Dedifferentiated amniotic fluid mesenchymal stem cell (primary cell): Measurements from ENCODE around the gene RANBP3L.
"Not testable (repeated sequence)": the region's sequence is repeated elsewhere in the genome, so short reads cannot be mapped to it uniquely, and the experiment has no call there.

Experiments
- DNase-seq: peaks from one replicate; pipeline ENCODE4 v3.0.0-alpha.2; 2016; ENCODE audit errors: extremely low spot score

Gene RANBP3L, protein sequence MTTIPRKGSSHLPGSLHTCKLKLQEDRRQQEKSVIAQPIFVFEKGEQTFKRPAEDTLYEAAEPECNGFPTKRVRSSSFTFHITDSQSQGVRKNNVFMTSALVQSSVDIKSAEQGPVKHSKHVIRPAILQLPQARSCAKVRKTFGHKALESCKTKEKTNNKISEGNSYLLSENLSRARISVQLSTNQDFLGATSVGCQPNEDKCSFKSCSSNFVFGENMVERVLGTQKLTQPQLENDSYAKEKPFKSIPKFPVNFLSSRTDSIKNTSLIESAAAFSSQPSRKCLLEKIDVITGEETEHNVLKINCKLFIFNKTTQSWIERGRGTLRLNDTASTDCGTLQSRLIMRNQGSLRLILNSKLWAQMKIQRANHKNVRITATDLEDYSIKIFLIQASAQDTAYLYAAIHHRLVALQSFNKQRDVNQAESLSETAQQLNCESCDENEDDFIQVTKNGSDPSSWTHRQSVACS

GRCh38 chr5:36301858-36302603 lies at the start of gene RANBP3L:
Gene RANBP3L, minus strand, starts transcription at chr5:36301902. Its CDS starts 486 bp downstream, at chr5:36301416.
- DNase-seq = peak; percentile 22

- DNase-seq = no peak
Observed at GRCh38 chr5:36346896-36347690, 45.4 kb upstream of the RANBP3L start.

DNA sequence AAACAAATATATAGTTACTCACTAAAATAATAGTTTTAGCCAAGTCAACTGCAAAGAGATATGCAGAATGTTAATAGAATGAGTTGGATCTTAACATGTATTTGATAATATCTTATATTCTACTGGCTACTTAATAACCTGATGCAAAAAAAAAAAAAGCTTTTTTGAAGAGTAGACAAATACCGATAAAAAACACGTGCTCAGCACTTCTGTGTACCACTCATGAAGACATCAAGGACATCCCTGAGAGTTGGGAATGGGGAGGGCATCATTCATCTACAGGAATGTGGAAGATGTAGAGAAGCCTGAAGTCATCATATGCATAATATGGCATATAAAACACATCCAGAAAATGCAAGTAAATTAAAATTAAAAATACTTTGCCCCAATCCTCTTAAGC lies 43.2 kb upstream of the RANBP3L start:
- DNase-seq = no peak

- DNase-seq = not testable (repeated sequence)
Observed at GRCh38 chr5:36341720-36342119, 40.0 kb upstream of the RANBP3L start.

GRCh38 chr5:36337597-36337996 lies 35.9 kb upstream of the RANBP3L start:
- no peak for DNase-seq

DNA sequence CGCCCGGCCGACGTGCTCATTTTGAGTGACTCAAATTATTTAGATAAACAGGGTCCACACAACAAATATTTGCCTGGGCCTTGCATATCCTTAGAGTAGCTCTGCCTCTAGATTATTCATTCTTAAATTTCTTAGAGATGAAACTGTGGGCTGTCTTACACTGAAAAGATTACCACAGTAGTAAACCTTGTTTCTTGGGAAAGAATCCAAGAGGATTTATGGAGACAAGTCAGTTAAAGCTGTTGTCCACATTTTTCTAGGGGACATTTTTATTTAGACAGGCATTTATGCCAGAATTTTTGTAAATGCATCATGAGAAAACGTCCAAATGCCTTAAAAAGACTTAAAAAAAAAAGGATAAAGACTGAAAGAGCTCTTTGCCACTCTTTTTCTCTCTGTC lies 32.6 kb upstream of the RANBP3L start:
- DNase-seq = no peak

- not testable (repeated sequence) for DNase-seq
Observed at GRCh38 chr5:36332720-36333119, 31.0 kb upstream of the RANBP3L start.

GRCh38 chr5:36325196-36325595 lies 23.5 kb upstream of the RANBP3L start:
- DNase-seq = no peak

GRCh38 chr5:36323926-36324781 lies 22.5 kb upstream of the RANBP3L start:
- no peak for DNase-seq

- no peak for DNase-seq
Observed at GRCh38 chr5:36312953-36313672, 11.4 kb upstream of the RANBP3L start.

DNA sequence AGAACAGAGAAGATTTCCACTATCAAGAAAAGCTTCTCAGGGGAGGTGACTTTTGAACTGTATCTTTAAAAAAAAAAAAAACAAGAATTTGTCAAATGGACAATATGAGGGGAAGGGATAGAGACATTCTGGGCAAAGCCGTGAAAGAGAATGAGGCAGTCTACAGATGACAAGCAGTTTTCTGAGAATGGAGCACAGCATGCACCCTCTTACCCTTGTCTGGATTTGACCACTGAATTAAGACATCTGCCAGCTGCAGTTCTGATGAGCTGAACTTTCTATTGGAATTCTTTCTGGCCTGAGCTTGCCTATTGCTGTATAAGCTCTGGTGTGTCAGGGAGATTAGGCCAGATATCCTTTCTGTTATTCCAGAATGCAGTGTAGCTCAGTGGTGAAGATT lies 10.3 kb upstream of the RANBP3L start:
- DNase-seq = no peak

DNA sequence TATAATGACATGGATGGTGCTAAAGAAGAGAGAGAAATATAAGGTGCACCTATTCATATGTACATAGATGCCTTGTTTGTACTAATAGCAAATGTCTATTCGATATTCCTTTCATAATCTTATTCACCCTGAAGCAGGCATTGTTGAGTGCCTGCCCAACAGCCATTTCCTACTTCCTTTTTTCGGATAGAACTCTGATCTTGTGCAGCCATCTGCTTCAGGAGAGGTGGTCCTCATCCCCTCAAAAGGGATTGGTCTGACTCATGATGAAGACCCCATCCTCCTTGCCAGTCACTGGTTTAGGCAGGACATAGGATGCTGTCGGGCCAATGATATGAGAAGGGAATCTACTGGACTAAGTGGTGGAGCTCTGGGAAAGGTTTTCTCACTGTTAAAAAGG lies 8.4 kb upstream of the RANBP3L start:
- DNase-seq = no peak

GRCh38 chr5:36305571-36306326 lies 4.0 kb upstream of the RANBP3L start:
- peak; percentile 52 for DNase-seq

GRCh38 chr5:36304095-36304805 lies 2.5 kb upstream of the RANBP3L start:
- DNase-seq = no peak

GRCh38 chr5:36300927-36301540 lies 668 bp downstream of the RANBP3L start:
- peak; percentile 48 for DNase-seq

DNA sequence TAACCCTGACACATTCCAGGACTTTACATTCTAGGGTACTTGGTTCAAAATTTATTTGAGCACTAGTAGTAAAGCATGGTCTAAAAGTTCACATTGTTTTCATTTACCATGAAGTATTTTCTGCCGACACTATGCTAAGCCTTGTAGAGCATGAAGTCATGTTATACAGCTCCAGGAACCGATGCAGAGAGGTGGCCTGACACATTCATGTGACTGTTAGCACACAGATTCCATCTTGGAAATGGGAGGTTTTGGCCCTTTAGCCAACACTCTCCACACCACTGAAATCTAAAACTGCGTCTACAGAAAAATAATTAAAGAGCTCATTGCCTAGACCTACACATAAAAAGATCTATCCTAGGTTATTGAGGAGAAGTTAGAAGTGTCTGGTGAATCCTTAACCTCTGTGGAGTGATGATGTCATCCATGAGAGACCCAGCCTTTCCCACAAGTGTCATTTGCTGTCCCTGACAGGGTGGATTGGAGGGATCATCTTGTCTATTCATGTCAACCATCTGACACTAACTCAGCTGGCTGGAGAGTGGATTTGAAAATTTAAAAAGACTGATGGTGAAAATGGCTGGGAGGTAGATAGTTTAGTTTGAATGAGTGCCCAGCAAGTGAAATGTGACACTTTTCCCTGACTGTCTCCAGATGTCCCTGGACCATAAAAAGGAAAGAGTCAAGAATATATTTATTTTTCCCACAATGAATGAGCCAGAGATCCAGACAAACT lies 1.3 kb downstream of the RANBP3L start:
- DNase-seq = no peak

- peak; percentile 59 for DNase-seq
Observed at GRCh38 chr5:36298552-36298951, 3.1 kb downstream of the RANBP3L start.

GRCh38 chr5:36297653-36298052 lies 4.0 kb downstream of the RANBP3L start:
- no peak for DNase-seq
